Natural killer cell (primary cell): ENCODE measurements around the gene VRK2. TPM values are rescaled to one million over a fixed set of nuclear protein-coding genes. Genes with fewer than 3 reads are reported as not detected.

ENCODE experiments used
- ATAC-seq, 3 donors: fragments of 150-1000 bp in 2 of 3; fragments of 200-7000 bp in 1 of 3; cut with Tn5 transposase; 1 replicate in 1 of 3; 2 replicates in 2 of 3; pipeline ENCODE4 v1.10.0; 2021; ENCODE audit warnings: mild to moderate bottlenecking in 2 of 3, moderate library complexity in 2 of 3
- DNase-seq, 2 donors: peaks; one replicate each; pipeline versions ENCODE4 v3.0.0 to v3.0.0-alpha.2; 2013 to 2021; ENCODE audit warnings: mixed read lengths in 1 of 2
- H3K27ac ChIP-seq: one replicate; pipeline ENCODE4 v1.5.1; 2013; ENCODE audit warnings: mild to moderate bottlenecking, low read length
- H3K27me3 ChIP-seq: one replicate; pipeline ENCODE4 v1.6.1; 2013; ENCODE audit warnings: low read length; ENCODE audit not compliant: control insufficient read depth, insufficient read depth
- H3K36me3 ChIP-seq: one replicate; pipeline ENCODE4 v1.6.1; 2013; ENCODE audit warnings: low read length; ENCODE audit not compliant: control insufficient read depth, insufficient read depth
- H3K4me1 ChIP-seq: one replicate; pipeline ENCODE4 v1.6.1; 2013; ENCODE audit warnings: low read length; ENCODE audit not compliant: control insufficient read depth, insufficient read depth
- H3K4me3 ChIP-seq: one replicate; pipeline ENCODE4 v1.5.1; 2013; ENCODE audit warnings: low read length
- H3K9me3 ChIP-seq: one replicate; pipeline ENCODE4 v1.6.1; 2013; ENCODE audit warnings: low read length; ENCODE audit not compliant: control insufficient read depth, insufficient read depth
- H3K27ac Mint-ChIP-seq, 2 donors: one replicate each; pipeline ENCODE4 v1.8.0; 2022; ENCODE audit warnings: mild to moderate bottlenecking in 2 of 2, mixed read lengths in 2 of 2, moderate library complexity in 1 of 2
- H3K27me3 Mint-ChIP-seq, 2 donors: one replicate each; pipeline ENCODE4 v1.8.0; 2022; ENCODE audit warnings: low read depth in 2 of 2, mixed read lengths in 2 of 2
- H3K36me3 Mint-ChIP-seq: one replicate; pipeline ENCODE4 v1.8.0; 2022; ENCODE audit warnings: mixed read lengths
- H3K4me1 Mint-ChIP-seq, 2 donors: one replicate each; pipeline ENCODE4 v1.8.0; 2022; ENCODE audit warnings: mixed read lengths in 2 of 2
- H3K4me3 Mint-ChIP-seq: one replicate; pipeline ENCODE4 v1.8.0; 2022; ENCODE audit warnings: mild to moderate bottlenecking, moderate library complexity, mixed read lengths
- H3K9me3 Mint-ChIP-seq, 2 donors: one replicate each; pipeline ENCODE4 v1.8.0; 2022; ENCODE audit warnings: mixed read lengths in 2 of 2
- CTCF ChIP-seq: fragments of 200-600 bp; IDR thresholded peaks from one replicate; pipeline ENCODE4 v1.8.0; 2022; ENCODE audit warnings: antibody characterized with exemption
- WGBS: methylation state at CpG from one replicate; pipeline ENCODE4 v1.1.7; 2013; ENCODE audit warnings: missing lambda C conversion rate; ENCODE audit not compliant: insufficient coverage; 5-methylcytosine and 5-hydroxymethylcytosine counted together
- intact Hi-C: fragments of 100-400 bp; cut with micrococcal nuclease; formaldehyde crosslinking; loops from one replicate; pipeline ENCODE4 v1.14.2; 2022
- total RNA-seq, 4 donors: library from RNA; stranded (reverse); fragments of 120-200 nt in 1 of 4; gene quantifications; one replicate each; pipeline versions ENCODE4 v1.2.3 to v1.2.4, GENCODE V29; 2013 to 2022

VRK2 gene
- total RNA-seq, 3 donors from 2014 or later (not counting 1 experiment from before 2014, with no cell fraction given): 25.0 to 29.7 (median 25.4) TPM

DNA sequence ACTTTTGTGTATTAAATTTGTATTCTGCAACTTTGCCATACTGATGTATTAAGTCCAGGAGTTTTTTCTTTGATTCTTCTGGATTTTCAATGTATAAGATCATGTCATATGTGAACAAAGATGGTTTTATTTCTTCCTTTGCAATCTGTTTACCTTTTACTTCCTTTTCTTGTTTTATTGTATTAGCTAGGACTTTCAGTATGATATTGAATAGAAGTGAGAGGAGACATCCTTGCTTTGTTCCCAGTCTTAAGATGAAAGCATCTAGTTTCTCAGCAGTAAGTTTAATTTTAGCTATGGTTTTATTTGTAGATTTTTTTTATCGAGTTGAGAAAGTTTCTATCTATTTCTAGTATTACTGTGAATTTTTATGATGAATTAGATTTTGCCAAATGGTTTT is 25.5 kb downstream of the VRK2 start:
- H3K27ac Mint-ChIP-seq: peak overlapping the region in 1 of 2 donors; percentile 15
- Histone ChIP-seq H3K27me3 (no peaks in the 10 kb centered on the region), H3K27ac (no peak overlapping the region), H3K4me3 (no peak overlapping the region), H3K9me3 (no peaks in the 10 kb centered on the region), H3K4me1 (no peaks in the 10 kb centered on the region), H3K36me3 (no peaks in the 10 kb centered on the region)
- no peaks in the 10 kb centered on the region for H3K9me3 Mint-ChIP-seq
- DNase-seq (no peak), ATAC-seq (no peak)
- intact Hi-C loops: no loop called here
- H3K4me3 Mint-ChIP-seq: no peak overlapping the region
- H3K27me3 Mint-ChIP-seq: no peaks in the 10 kb centered on the region
- TF ChIP-seq CTCF: no peak
- no peaks in the 10 kb centered on the region for H3K36me3 Mint-ChIP-seq
- 63% methylated on average over 1 of the region's 1 CpG for WGBS
- H3K4me1 Mint-ChIP-seq: peaks cover 30 to 42% of the 10 kb centered on the region in 2 donors

DNA sequence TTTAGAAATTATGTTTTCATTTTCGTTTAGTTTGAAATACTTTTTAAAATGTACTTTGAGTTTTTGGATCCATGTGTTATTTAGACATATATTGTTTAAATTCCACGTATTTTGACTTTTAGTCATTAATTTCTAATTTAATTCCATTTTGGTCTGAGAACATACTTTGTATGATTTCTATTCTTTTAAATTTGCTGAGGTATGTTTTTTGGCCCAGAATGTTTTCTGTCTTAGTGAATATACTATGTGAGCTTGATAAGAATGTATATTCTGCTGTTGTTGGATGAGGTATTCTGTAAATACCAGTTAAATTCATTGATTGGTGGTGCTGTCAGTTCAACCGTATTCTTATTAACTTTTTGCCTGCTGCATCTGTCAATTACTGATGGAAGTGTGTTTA is 26.4 kb downstream of the VRK2 start:
- no peaks in the 10 kb centered on the region for H3K9me3 Mint-ChIP-seq
- WGBS: 100% methylated on average over 1 of the region's 3 CpGs
- H3K36me3 Mint-ChIP-seq: peaks cover 7% of the 10 kb centered on the region
- ATAC-seq (no peak), DNase-seq (no peak)
- Histone ChIP-seq H3K27me3 (no peaks in the 10 kb centered on the region), H3K27ac (no peak overlapping the region), H3K9me3 (no peaks in the 10 kb centered on the region), H3K4me1 (no peaks in the 10 kb centered on the region), H3K4me3 (no peak overlapping the region), H3K36me3 (no peaks in the 10 kb centered on the region)
- intact Hi-C loops: no loop called here
- no peak overlapping the region for H3K4me3 Mint-ChIP-seq
- peaks cover 29 to 43% of the 10 kb centered on the region in 2 donors for H3K4me1 Mint-ChIP-seq
- no peak for TF ChIP-seq CTCF
- H3K27ac Mint-ChIP-seq: no peak overlapping the region
- no peaks in the 10 kb centered on the region for H3K27me3 Mint-ChIP-seq

DNA sequence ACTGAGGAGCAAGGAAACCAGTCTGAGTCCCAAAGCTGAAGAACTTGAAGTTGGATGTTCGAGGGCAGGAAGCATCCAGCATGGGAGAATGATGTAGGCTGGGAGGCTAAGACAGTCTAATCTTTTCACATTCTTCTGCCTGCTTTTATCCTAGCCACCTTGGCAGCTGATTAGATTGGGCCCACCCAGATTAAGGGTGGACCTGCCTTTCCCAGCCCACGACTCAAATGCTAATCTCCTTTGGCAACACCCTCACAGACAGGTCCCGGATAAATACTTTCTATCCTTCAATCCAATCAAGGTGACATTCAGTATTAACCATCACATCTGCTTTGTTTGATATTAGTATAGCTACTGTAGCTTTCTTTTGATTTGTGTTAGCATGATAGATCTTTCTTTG is 27.1 kb downstream of the VRK2 start:
- Mint-ChIP-seq H3K27me3 (no peaks in the 10 kb centered on the region), H3K9me3 (no peaks in the 10 kb centered on the region), H3K4me1 (peaks cover 29 to 38% of the 10 kb centered on the region in 2 donors), H3K36me3 (peaks cover 7% of the 10 kb centered on the region), H3K4me3 (no peak overlapping the region), H3K27ac (no peak overlapping the region)
- intact Hi-C loops: no loop called here
- WGBS: 96% methylated on average over 3 of the region's 3 CpGs
- H3K27ac ChIP-seq: no peak overlapping the region
- TF ChIP-seq CTCF: no peak
- no peaks in the 10 kb centered on the region for H3K4me1 ChIP-seq
- H3K9me3 ChIP-seq: no peaks in the 10 kb centered on the region
- ATAC-seq: no peak
- no peak for DNase-seq
- H3K27me3 ChIP-seq: no peaks in the 10 kb centered on the region
- H3K36me3 ChIP-seq: no peaks in the 10 kb centered on the region
- H3K4me3 ChIP-seq: no peak overlapping the region

GRCh38 chr2:58081000-58081399 is 34.4 kb downstream of the VRK2 start:
- H3K4me1 ChIP-seq: no peaks in the 10 kb centered on the region
- no peaks in the 10 kb centered on the region for H3K27me3 ChIP-seq
- intact Hi-C loops: no loop called here
- ATAC-seq: no peak
- Mint-ChIP-seq H3K9me3 (no peaks in the 10 kb centered on the region), H3K27me3 (no peaks in the 10 kb centered on the region), H3K27ac (no peak overlapping the region), H3K36me3 (peaks cover 7% of the 10 kb centered on the region), H3K4me1 (peaks cover 10 to 21% of the 10 kb centered on the region in 2 donors), H3K4me3 (no peak overlapping the region)
- no peaks in the 10 kb centered on the region for H3K9me3 ChIP-seq
- H3K27ac ChIP-seq: no peak overlapping the region
- H3K36me3 ChIP-seq: no peaks in the 10 kb centered on the region
- TF ChIP-seq CTCF: no peak
- no peak overlapping the region for H3K4me3 ChIP-seq
- DNase-seq: no peak
